SK-N-SH treated with all-trans-retinoic acid at 6 μM for 48 hours (cell line): ENCODE measurements around the gene JMJD4.

Experiments used
- ATAC-seq: fragments of 200-7000 bp; cut with Tn5 transposase; 3 replicates; pipeline ENCODE4 v1.9.1; 2020; ENCODE audit warnings: mild to moderate bottlenecking, moderate library complexity
- ARNTL ChIP-seq: fragments of 450-650 bp; formaldehyde crosslinking; IDR thresholded peaks from 2 replicates; pipeline ENCODE4 v1.5.0; 2020; ENCODE audit warnings: low read depth, mild to moderate bottlenecking, moderate library complexity, borderline replicate concordance
- CREB5 ChIP-seq: fragments of 250-450 bp; sonication (Bioruptor Pico); IDR thresholded peaks from 2 replicates; pipeline ENCODE4 v1.5.1; 2020; ENCODE audit warnings: low read depth, mild to moderate bottlenecking, moderate library complexity
- CSDC2 ChIP-seq: fragments of 250-450 bp; sonication (Bioruptor Pico); IDR thresholded peaks from 2 replicates; pipeline ENCODE4 v1.5.0; 2020; ENCODE audit warnings: mild to moderate bottlenecking, moderate library complexity
- CSRNP3 ChIP-seq: fragments of 250-450 bp; sonication (Bioruptor Pico); IDR thresholded peaks from 2 replicates; pipeline ENCODE4 v1.5.1; 2021; ENCODE audit warnings: mild to moderate bottlenecking, moderate library complexity
- ESRRG ChIP-seq: fragments of 250-450 bp; sonication (Bioruptor Pico); IDR thresholded peaks from 2 replicates; pipeline ENCODE4 v1.6.1; 2021; ENCODE audit warnings: mild to moderate bottlenecking
- GLIS3 ChIP-seq: fragments of 250-450 bp; sonication (Bioruptor Pico); IDR thresholded peaks from 2 replicates; pipeline ENCODE4 v1.5.0; 2020; ENCODE audit warnings: mild to moderate bottlenecking, moderate library complexity
- ISL1 ChIP-seq: fragments of 250-450 bp; sonication (Bioruptor Pico); IDR thresholded peaks from 2 replicates; pipeline ENCODE4 v2.1.2; 2022; ENCODE audit warnings: mild to moderate bottlenecking, moderate library complexity
- OSR1 ChIP-seq: fragments of 250-450 bp; sonication (Bioruptor Pico); IDR thresholded peaks from 2 replicates; pipeline ENCODE4 v1.8.0; 2022; ENCODE audit warnings: moderate library complexity, mild to moderate bottlenecking, inconsistent platforms
- PATZ1 ChIP-seq: fragments of 250-450 bp; sonication (Bioruptor Pico); IDR thresholded peaks from 2 replicates; pipeline ENCODE4 v1.8.0; 2020; ENCODE audit warnings: mild to moderate bottlenecking, moderate library complexity, borderline replicate concordance
- POU6F1 ChIP-seq: fragments of 250-450 bp; sonication (Bioruptor Pico); IDR thresholded peaks from 2 replicates; pipeline ENCODE4 v1.8.0; 2021; ENCODE audit warnings: low read depth, mild to moderate bottlenecking, moderate library complexity, borderline replicate concordance
- PPARA ChIP-seq: fragments of 250-450 bp; sonication (Bioruptor Pico); IDR thresholded peaks from 2 replicates; pipeline ENCODE4 v1.5.0; 2020; ENCODE audit warnings: mild to moderate bottlenecking, borderline replicate concordance
- SNAI2 ChIP-seq: fragments of 250-450 bp; sonication (Bioruptor Pico); IDR thresholded peaks from 2 replicates; pipeline ENCODE4 v1.5.0; 2020; ENCODE audit warnings: mild to moderate bottlenecking, moderate library complexity
- TCF4 ChIP-seq: fragments of 250-450 bp; sonication (Bioruptor Pico); IDR thresholded peaks from 2 replicates; pipeline ENCODE4 v1.8.0; 2021; ENCODE audit warnings: mild to moderate bottlenecking, moderate library complexity, borderline replicate concordance
- TOX ChIP-seq: fragments of 250-450 bp; sonication (Bioruptor Pico); IDR thresholded peaks from 2 replicates; pipeline ENCODE4 v1.8.0; 2021; ENCODE audit warnings: mild to moderate bottlenecking, moderate library complexity, borderline replicate concordance
- TSHZ2 ChIP-seq: fragments of 250-450 bp; sonication (Bioruptor Pico); IDR thresholded peaks from 2 replicates; pipeline ENCODE4 v1.5.0; 2020; ENCODE audit warnings: mild to moderate bottlenecking, moderate library complexity
- ZC3H10 ChIP-seq: fragments of 250-450 bp; sonication (Bioruptor Pico); IDR thresholded peaks from 2 replicates; pipeline ENCODE4 v1.5.1; 2021; ENCODE audit warnings: mild to moderate bottlenecking, moderate library complexity
- ZFP3 ChIP-seq: fragments of 250-450 bp; sonication (Bioruptor Pico); IDR thresholded peaks from 2 replicates; pipeline ENCODE4 v1.5.0; 2020; ENCODE audit warnings: mild to moderate bottlenecking, moderate library complexity
- ZFP30 ChIP-seq: fragments of 450-650 bp; formaldehyde crosslinking; IDR thresholded peaks from 2 replicates; pipeline ENCODE4 v1.5.0; 2022; ENCODE audit warnings: mild to moderate bottlenecking, moderate library complexity
- ZNF565 ChIP-seq: fragments of 450-650 bp; formaldehyde crosslinking; conservative IDR thresholded peaks from 2 replicates; pipeline ENCODE4 v1.5.0; 2020; ENCODE audit warnings: low read depth, mild to moderate bottlenecking, moderate library complexity
- ZNF70 ChIP-seq: fragments of 450-650 bp; formaldehyde crosslinking; IDR thresholded peaks from 2 replicates; pipeline ENCODE4 v1.5.0; 2020; ENCODE audit warnings: mild to moderate bottlenecking, moderate library complexity
- ZNF8 ChIP-seq: fragments of 450-650 bp; formaldehyde crosslinking; IDR thresholded peaks from 2 replicates; pipeline ENCODE4 v1.5.0; 2020; ENCODE audit warnings: mild to moderate bottlenecking, moderate library complexity

Gene JMJD4

GRCh38 chr1:227766653-227767277, 31.7 kb upstream of the JMJD4 start:
- no peak for ATAC-seq
- TF ChIP-seq ZC3H10 (CRISPR knock-in tag) (no peak), POU6F1 (CRISPR knock-in tag) (no peak), ISL1 (CRISPR knock-in tag) (no peak), CSDC2 (CRISPR knock-in tag) (no peak), ESRRG (no peak), ARNTL (CRISPR knock-in tag) (no peak), TCF4 (no peak), PATZ1 (CRISPR knock-in tag) (no peak), PPARA (CRISPR knock-in tag) (no peak), ZNF8 (no peak), OSR1 (CRISPR knock-in tag) (no peak), TSHZ2 (CRISPR knock-in tag) (no peak), ZNF565 (no peak), ZFP30 (CRISPR knock-in tag) (no peak), CSRNP3 (CRISPR knock-in tag) (no peak), SNAI2 (no peak)

GRCh38 chr1:227766015-227766634, 31.0 kb upstream of the JMJD4 start:
- ATAC-seq: peak; percentile 42

More at GRCh38 chr1:227766015-227766634, 31.0 kb upstream of the JMJD4 start:
- TF ChIP-seq PPARA (CRISPR knock-in tag) (no peak), TSHZ2 (CRISPR knock-in tag) (no peak), ZC3H10 (CRISPR knock-in tag) (no peak), ZNF8 (no peak), CREB5 (CRISPR knock-in tag) (no peak), ZFP3 (no peak), ZNF70 (CRISPR knock-in tag) (no peak), SNAI2 (no peak), TOX (CRISPR knock-in tag) (no peak), CSDC2 (CRISPR knock-in tag) (no peak), ESRRG (no peak), POU6F1 (CRISPR knock-in tag) (no peak), TCF4 (no peak), GLIS3 (CRISPR knock-in tag) (no peak), PATZ1 (CRISPR knock-in tag) (no peak), ISL1 (CRISPR knock-in tag) (no peak), ZNF565 (no peak), OSR1 (CRISPR knock-in tag) (no peak), ZFP30 (CRISPR knock-in tag) (no peak)
